GM20000 (cell line): Measurements from ENCODE around the gene RAX.
A peak's percentile ranks its signal among the peaks of the same experiment; 100 is the strongest.

Experiments used
- DNase-seq: peaks from one replicate; pipeline ENCODE4 v3.0.0; 2012; ENCODE audit warnings: low spot score
- CTCF ChIP-seq: IDR thresholded peaks from 2 replicates; pipeline ENCODE4 v1.5.1; 2012; ENCODE audit warnings: mild to moderate bottlenecking, control low read depth; ENCODE audit errors: extremely low read depth, missing control alignments

The RAX gene

GRCh38 chr18:59268127-59268720, 5.0 kb downstream of the RAX start:
- no peak for TF ChIP-seq CTCF
- peak; percentile 16 for DNase-seq

GRCh38 chr18:59267503-59268126, 5.6 kb downstream of the RAX start:
- peak; percentile 31 for DNase-seq
- TF ChIP-seq CTCF: no peak

GRCh38 chr18:59266886-59267502, 6.3 kb downstream of the RAX start:
- no peak for DNase-seq
- no peak for TF ChIP-seq CTCF

GRCh38 chr18:59266459-59266858, 6.8 kb downstream of the RAX start:
- DNase-seq: no peak
- TF ChIP-seq CTCF: no peak

- no peak for TF ChIP-seq CTCF
- no peak for DNase-seq
Measured at GRCh38 chr18:59265974-59266369, 7.3 kb downstream of the RAX start.

- TF ChIP-seq CTCF: no peak
- DNase-seq: peak; percentile 64
Measured at GRCh38 chr18:59265246-59265973, 7.8 kb downstream of the RAX start.
